Measurements from ENCODE around the gene CCDC27. TPM values are rescaled to one million over a fixed set of nuclear protein-coding genes. Genes with fewer than 3 reads are reported as not detected.

Gene CCDC27
- total and polyA plus RNA-seq, 2 of the 13 experiments (the other 11 are each of a cell fraction or from before 2014, with no cell fraction given), result not detected

DNA sequence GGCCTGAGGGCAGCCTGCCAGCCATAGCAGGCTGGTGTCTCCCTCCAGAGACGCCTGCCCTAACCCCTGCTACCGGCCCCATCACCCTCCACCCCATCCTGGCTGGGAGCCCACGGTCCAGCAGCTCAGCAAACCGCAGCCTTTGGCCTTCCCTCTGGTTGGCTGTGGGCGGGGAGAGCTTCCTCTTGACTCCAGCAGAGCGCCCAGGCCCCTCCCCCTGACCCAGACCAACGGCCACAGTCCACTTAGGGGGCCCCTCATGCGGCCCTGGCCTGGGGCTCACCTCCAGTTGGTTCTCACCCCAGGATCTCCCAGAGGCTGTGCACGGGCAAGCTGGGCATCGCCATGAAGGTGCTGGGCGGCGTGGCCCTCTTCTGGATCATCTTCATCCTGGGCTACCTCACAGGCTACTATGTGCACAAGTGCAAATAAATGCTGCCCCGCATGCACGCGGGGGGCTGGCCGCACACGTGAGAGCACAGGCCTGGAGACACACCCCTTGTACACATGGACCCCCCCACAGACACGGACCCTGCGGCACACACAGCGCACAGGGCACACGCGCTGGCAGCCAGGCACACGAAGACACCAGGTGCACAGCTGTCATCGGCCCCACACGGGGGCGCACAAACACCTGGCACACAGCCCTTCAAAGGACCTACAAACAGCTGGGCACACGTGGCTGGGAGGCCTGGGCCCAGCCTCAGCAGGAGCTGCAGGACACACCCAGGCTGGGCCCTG, 23.4 kb downstream of the CCDC27 start (continued):
- peak; percentile 98 for TF ChIP-seq ZNF687 (CRISPR knock-in tag; IDR thresholded peaks at IDR 0.05)
- TF ChIP-seq ZNF142 (CRISPR knock-in tag; IDR thresholded peaks at IDR 0.05), result peak; percentile 78; the same call in 1 of the 2 replicates
- TF ChIP-seq ZNF773 (CRISPR knock-in tag; IDR thresholded peaks at IDR 0.05; ENCODE audit: borderline replicate concordance), result no peak
- TF ChIP-seq ZNF577 (CRISPR knock-in tag; IDR thresholded peaks at IDR 0.05; ENCODE audit: borderline replicate concordance, low read depth), result no peak
- no peak; a peak in 1 of 4 replicates for TF ChIP-seq EP300 (IDR thresholded peaks at IDR 0.05; ENCODE audit: low read depth in 2 of 2, low read length in 2 of 2)
- 0 out of 2 replicates have a peak, but pooled peaks have one; percentile 33 for TF ChIP-seq EP300 (CRISPR knock-in tag; IDR thresholded peaks at IDR 0.05; ENCODE audit: borderline replicate concordance)
- TF ChIP-seq ZNF160 (CRISPR knock-in tag; IDR thresholded peaks at IDR 0.05), result peak; percentile 89
- peak; percentile 76; the same call in 1 of the 2 replicates for TF ChIP-seq NRL (CRISPR knock-in tag; IDR thresholded peaks at IDR 0.05; ENCODE audit: borderline replicate concordance)
- TF ChIP-seq PREB (CRISPR knock-in tag; IDR thresholded peaks at IDR 0.05), result peak; percentile 75
- no peak for TF ChIP-seq ELK4 (CRISPR knock-in tag; IDR thresholded peaks at IDR 0.05; ENCODE audit: borderline replicate concordance)
- no peak for TF ChIP-seq CERS6 (CRISPR knock-in tag; IDR thresholded peaks at IDR 0.05)
